Coronary artery (tissue), 2 donors: Measurements from ENCODE around the gene SLC66A2.
A peak's percentile ranks its signal among the peaks of the same experiment; 100 is the strongest.

Source experiments
- DNase-seq: peaks from one replicate; pipeline ENCODE4 v3.0.0-alpha.2; 2017; ENCODE audit warnings: low spot score
- H3K27ac ChIP-seq, 2 donors: fragments of 200-600 bp; sonication (generic); one replicate each; pipeline ENCODE4 v1.5.1; 2016 to 2019
- H3K4me3 ChIP-seq: fragments of 200-600 bp; sonication (generic); 2 replicates; pipeline ENCODE4 v1.5.1; 2016; ENCODE audit warnings: mild to moderate bottlenecking, moderate library complexity
- TF ChIP-seq, protein P1 (sequence below): fragments of 200-600 bp; sonication (generic); IDR thresholded peaks from one replicate; pipeline ENCODE4 v1.5.1; 2019; ENCODE audit warnings: antibody characterized with exemption

SLC66A2 gene

GRCh38 chr18:79940814-79941472 lies 10.5 kb downstream of the SLC66A2 start:
- H3K27ac ChIP-seq: no peak overlapping the region
- TF ChIP-seq, protein P1, sequence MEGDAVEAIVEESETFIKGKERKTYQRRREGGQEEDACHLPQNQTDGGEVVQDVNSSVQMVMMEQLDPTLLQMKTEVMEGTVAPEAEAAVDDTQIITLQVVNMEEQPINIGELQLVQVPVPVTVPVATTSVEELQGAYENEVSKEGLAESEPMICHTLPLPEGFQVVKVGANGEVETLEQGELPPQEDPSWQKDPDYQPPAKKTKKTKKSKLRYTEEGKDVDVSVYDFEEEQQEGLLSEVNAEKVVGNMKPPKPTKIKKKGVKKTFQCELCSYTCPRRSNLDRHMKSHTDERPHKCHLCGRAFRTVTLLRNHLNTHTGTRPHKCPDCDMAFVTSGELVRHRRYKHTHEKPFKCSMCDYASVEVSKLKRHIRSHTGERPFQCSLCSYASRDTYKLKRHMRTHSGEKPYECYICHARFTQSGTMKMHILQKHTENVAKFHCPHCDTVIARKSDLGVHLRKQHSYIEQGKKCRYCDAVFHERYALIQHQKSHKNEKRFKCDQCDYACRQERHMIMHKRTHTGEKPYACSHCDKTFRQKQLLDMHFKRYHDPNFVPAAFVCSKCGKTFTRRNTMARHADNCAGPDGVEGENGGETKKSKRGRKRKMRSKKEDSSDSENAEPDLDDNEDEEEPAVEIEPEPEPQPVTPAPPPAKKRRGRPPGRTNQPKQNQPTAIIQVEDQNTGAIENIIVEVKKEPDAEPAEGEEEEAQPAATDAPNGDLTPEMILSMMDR: no peak
- H3K4me3 ChIP-seq: no peak overlapping the region
- DNase-seq: peak; percentile 41

DNA sequence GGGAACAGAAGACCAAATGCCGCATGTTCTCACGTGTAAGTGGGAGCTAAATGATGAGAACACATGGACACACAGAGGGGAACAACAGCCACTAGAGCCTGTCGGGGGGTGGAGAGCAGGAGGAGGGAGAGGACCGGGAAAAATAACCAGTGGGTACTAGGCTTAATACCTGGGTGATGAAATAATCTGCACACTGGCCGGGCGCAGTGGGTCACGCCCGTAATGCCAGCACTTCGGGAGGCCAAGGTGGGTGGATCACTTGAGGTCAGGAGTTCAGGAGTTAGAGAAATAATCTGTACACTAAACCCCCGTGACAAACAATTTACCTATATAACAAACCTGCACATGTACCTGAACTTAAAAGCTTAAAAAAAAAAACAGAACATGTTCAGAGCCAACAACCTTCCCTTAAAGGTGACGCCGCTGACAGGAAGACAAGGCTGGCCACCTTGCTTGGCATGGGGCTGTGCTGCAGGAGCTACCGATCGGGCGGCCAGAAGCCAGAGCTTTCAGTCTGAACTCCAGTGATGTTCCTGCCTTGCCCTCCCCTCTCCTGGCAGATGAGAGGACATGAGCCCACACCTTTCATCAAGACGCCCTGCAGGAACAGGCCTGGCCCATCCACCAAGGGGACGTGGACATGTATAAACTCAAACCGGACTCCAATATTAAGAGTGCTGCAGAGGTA lies 11.2 kb downstream of the SLC66A2 start:
- no peak overlapping the region for H3K4me3 ChIP-seq
- DNase-seq: peak; percentile 16
- TF ChIP-seq, protein P1: no peak
- H3K27ac ChIP-seq: no peak overlapping the region

DNA sequence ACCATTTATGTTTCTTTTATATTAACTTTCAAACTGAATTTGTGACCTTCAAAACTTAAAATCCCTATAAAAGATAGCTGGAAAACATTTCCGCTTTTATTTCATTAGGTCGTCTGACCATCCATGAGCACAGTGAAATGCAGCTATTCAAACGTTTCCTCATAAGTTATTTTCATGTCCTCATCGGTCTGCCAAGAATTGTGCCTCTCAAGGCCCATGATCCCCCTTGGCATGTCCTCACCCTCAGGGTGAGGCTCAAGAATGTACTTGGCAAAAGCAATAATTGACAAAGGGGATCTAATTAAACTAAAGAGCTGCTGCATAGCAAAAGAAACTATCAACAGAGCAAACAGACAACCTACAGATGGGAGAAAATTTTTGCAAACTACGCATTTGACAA lies 12.4 kb downstream of the SLC66A2 start:
- no peak overlapping the region for H3K27ac ChIP-seq
- H3K4me3 ChIP-seq: no peak overlapping the region
- TF ChIP-seq, protein P1: no peak
- DNase-seq: no peak

- TF ChIP-seq, protein P1: no peak
- Histone ChIP-seq H3K4me3 (no peak overlapping the region), H3K27ac (no peak overlapping the region)
- DNase-seq: peak; percentile 19
Observed at GRCh38 chr18:79938196-79938595, 13.3 kb downstream of the SLC66A2 start.

DNA sequence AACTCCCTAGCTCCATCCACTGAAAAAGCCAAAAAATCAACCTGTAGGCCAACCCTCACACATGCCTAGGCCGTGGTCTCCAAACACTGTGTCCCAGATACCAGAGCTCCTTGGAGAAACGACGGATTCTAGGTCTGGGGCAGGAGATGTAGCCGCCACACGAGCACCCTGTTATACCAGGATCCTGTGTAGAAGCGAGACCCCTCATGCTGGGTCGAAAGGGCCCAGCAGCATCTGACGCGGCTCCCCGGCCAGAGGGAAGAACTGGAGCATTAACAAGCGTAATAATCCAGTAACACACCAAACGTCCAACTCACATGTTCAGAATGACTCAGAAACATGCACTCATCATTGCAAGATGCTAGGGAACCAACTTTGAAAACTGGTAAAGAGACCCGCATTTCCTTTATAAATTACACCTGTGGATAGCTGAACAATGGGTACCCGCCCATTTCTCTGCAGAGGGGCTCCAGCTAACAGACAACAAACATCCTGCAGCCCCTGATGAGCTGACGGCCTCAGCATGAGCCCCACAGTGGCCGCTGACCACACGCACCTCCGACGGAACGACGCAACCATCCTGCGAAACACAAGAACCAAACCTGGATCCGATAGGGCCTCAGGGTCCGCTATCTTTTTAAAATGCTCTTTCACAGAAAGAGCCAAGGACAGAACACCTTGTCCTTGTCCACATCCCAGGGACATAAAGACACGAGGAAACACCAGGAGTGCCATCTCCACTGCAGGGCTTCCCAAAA lies 14.2 kb downstream of the SLC66A2 start:
- TF ChIP-seq, protein P1: no peak
- Histone ChIP-seq H3K4me3 (no peak overlapping the region), H3K27ac (no peak overlapping the region)
- peak; percentile 33 for DNase-seq

DNA sequence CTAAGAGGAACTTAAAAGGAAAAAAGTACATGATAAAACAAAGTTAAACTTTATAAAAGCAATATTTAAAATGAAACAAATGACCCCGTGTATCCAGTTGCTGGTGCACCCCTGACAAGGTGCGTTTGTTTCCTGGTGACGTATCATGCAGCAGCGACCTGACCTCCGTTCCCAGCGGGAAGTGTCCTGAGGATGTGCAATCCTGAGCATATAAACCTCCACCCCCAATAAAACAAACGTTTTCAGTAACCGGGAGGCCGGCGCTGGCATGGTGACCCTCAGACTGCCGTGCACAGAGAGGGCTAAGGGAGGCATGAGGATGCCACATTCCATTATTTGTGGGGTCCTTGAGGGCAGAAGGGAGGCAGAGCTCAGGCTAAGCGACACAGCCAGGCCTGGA lies 14.8 kb downstream of the SLC66A2 start:
- TF ChIP-seq, protein P1: no peak
- H3K4me3 ChIP-seq: no peak overlapping the region
- H3K27ac ChIP-seq: no peak overlapping the region
- peak; percentile 17 for DNase-seq
